NB4 (cell line): Measurements from ENCODE around the gene BRD4.

Source experiments
- DNase-seq: peaks from one replicate; pipeline ENCODE4 v3.0.0; 2010; ENCODE audit warnings: low read depth
- H3K4me3 ChIP-seq: one replicate; pipeline ENCODE4 v1.5.1; 2011; ENCODE audit warnings: mild to moderate bottlenecking, low read depth, low read length, moderate library complexity
- MAX ChIP-seq: IDR thresholded peaks from 2 replicates; pipeline ENCODE4 v1.6.1; 2011; ENCODE audit warnings: low read depth, low read length
- MYC ChIP-seq: IDR thresholded peaks from 2 replicates; pipeline ENCODE4 v1.6.1; 2011; ENCODE audit warnings: low read depth, low read length
- POLR2A ChIP-seq: IDR thresholded peaks from 2 replicates; pipeline ENCODE4 v1.6.1; 2011; ENCODE audit warnings: mild to moderate bottlenecking; ENCODE audit not compliant: insufficient read length; ENCODE audit errors: extremely low read depth
- TF ChIP-seq, protein P1 (sequence below): IDR thresholded peaks from one replicate; pipeline ENCODE4 v1.5.1; 2012; ENCODE audit warnings: low read depth, low read length

Gene BRD4

GRCh38 chr19:15276620-15277215 is 55.6 kb downstream of the BRD4 start:
- TF ChIP-seq, protein P1, sequence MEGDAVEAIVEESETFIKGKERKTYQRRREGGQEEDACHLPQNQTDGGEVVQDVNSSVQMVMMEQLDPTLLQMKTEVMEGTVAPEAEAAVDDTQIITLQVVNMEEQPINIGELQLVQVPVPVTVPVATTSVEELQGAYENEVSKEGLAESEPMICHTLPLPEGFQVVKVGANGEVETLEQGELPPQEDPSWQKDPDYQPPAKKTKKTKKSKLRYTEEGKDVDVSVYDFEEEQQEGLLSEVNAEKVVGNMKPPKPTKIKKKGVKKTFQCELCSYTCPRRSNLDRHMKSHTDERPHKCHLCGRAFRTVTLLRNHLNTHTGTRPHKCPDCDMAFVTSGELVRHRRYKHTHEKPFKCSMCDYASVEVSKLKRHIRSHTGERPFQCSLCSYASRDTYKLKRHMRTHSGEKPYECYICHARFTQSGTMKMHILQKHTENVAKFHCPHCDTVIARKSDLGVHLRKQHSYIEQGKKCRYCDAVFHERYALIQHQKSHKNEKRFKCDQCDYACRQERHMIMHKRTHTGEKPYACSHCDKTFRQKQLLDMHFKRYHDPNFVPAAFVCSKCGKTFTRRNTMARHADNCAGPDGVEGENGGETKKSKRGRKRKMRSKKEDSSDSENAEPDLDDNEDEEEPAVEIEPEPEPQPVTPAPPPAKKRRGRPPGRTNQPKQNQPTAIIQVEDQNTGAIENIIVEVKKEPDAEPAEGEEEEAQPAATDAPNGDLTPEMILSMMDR = no peak

GRCh38 chr19:15274477-15274876 is 57.9 kb downstream of the BRD4 start:
- DNase-seq = no peak
- TF ChIP-seq POLR2A (no peak), MYC (no peak), MAX (no peak)
- TF ChIP-seq, protein P1 = no peak
- H3K4me3 ChIP-seq = no peak overlapping the region

More at GRCh38 chr19:15276620-15277215, 55.6 kb downstream of the BRD4 start:
- no peak for DNase-seq
- H3K4me3 ChIP-seq = no peak overlapping the region

DNA sequence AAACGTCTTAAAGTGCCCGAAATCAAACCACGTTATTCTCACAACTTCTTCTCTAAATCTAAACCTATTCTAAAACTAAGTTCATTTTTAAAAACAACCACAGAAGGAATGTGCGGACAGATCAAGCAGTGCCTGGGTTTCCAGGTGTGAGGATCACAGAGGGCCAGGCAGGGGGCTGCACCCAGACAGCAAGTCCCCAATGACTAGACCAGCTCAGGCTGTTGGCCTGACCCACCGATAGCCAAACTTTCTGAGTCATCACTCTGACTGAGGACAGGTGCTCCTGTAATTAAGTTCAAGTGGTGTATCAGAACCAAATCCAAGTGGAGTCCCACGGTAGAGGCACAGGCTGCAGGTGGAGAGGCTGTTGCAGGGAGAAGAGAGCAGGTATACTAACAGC is 62.5 kb downstream of the BRD4 start:
- TF ChIP-seq, protein P1 = no peak
- no peak for TF ChIP-seq MYC
- TF ChIP-seq MAX = no peak
- no peak for TF ChIP-seq POLR2A
- H3K4me3 ChIP-seq = no peak overlapping the region

DNA sequence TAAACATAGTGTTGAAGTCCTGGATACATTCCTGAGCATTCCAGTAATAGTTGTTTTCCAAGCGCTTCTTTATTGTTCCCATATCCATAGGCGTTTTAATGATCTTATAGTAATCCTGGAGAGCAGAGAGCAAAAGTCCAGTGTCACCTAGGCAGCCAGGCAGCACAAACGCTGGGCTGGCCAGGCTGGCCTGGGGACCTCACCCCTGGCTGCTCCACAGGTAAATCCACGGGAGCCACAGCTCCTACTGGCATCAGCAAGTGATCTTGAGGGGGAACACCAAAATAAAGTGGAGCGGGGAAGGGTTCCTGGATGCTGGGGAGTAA is 63.4 kb downstream of the BRD4 start:
- TF ChIP-seq POLR2A (no peak), MAX (no peak), MYC (no peak)
- TF ChIP-seq, protein P1 = no peak
- no peak overlapping the region for H3K4me3 ChIP-seq
- no peak for DNase-seq

More for the DNA sequence above, 62.5 kb downstream of the BRD4 start:
- DNase-seq = no peak

DNA sequence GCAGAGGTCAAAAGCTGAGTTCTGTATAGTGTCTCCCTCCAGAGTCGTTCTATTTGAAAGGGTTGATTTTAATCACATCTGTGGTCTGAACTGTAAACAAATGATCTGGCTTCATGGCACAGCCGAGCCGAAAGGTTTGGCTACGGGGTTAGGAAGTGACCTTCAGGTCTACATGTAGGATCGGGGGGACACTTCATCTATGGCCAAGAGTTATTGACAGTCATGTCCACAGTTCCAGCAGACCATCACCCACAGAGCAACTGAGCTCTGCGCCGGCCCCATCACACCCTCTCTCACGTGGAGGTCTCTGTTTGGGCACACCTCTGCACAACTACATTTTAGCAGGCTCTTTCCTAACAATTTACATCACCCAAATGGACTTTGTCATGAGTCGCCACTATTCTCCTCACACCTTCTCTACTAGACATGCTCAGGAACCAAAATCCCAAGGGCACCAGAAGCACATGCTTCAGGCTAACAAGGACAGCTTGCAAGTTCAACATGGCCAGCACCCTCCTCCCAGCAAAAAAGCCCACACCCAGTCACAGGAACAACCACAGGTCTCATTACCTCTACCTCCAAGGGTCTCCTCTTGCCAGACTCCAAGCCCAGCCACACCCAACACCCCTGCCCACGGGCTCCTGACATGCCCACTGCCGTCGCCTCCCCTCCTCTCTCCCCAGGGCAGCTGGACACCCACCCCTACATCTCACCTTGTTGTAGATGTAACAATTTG is 64.0 kb downstream of the BRD4 start:
- TF ChIP-seq MAX (no peak), MYC (no peak), POLR2A (no peak)
- TF ChIP-seq, protein P1 = no peak
- no peak for DNase-seq
- no peak overlapping the region for H3K4me3 ChIP-seq

GRCh38 chr19:15266683-15267082 is 65.7 kb downstream of the BRD4 start:
- TF ChIP-seq MAX (no peak), MYC (no peak), POLR2A (no peak)
- TF ChIP-seq, protein P1 = no peak
- DNase-seq = no peak
- no peak overlapping the region for H3K4me3 ChIP-seq
